GM12874 (cell line): ENCODE data around the gene APOL1.
A peak's percentile ranks its signal among the peaks of the same experiment; 100 is the strongest.

ENCODE experiments used
- TF ChIP-seq, protein P1 (sequence below): IDR thresholded peaks from 2 replicates; pipeline ENCODE4 v1.5.1; 2011; ENCODE audit warnings: low read depth, mild to moderate bottlenecking, control low read depth, low read length, moderate library complexity; ENCODE audit not compliant: insufficient read depth

The APOL1 gene

DNA sequence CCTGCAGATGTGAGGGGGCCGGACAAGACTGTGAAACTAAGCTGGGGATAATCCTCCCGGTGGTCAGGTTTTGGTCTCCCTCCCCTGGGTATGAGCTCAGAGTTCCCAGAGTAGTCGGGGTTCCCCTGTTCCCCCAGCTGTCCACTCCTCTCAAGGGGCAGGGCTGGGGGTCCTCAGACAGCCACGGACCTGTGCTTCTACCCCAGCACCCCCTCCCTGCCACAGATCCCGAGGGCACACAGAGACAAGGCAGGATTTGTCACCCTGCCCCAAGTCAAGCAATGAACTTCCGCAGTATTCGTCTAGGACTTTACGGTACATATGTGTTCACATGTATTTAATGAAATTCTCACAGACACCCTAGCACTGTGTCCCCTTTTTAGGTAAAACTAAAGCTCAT lies 45.2 kb downstream of the APOL1 start:
- TF ChIP-seq, protein P1, sequence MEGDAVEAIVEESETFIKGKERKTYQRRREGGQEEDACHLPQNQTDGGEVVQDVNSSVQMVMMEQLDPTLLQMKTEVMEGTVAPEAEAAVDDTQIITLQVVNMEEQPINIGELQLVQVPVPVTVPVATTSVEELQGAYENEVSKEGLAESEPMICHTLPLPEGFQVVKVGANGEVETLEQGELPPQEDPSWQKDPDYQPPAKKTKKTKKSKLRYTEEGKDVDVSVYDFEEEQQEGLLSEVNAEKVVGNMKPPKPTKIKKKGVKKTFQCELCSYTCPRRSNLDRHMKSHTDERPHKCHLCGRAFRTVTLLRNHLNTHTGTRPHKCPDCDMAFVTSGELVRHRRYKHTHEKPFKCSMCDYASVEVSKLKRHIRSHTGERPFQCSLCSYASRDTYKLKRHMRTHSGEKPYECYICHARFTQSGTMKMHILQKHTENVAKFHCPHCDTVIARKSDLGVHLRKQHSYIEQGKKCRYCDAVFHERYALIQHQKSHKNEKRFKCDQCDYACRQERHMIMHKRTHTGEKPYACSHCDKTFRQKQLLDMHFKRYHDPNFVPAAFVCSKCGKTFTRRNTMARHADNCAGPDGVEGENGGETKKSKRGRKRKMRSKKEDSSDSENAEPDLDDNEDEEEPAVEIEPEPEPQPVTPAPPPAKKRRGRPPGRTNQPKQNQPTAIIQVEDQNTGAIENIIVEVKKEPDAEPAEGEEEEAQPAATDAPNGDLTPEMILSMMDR: no peak

- TF ChIP-seq, protein P1: no peak
These were observed 45.7 kb downstream of the APOL1 start for GRCh38 chr22:36298601-36299000.

DNA sequence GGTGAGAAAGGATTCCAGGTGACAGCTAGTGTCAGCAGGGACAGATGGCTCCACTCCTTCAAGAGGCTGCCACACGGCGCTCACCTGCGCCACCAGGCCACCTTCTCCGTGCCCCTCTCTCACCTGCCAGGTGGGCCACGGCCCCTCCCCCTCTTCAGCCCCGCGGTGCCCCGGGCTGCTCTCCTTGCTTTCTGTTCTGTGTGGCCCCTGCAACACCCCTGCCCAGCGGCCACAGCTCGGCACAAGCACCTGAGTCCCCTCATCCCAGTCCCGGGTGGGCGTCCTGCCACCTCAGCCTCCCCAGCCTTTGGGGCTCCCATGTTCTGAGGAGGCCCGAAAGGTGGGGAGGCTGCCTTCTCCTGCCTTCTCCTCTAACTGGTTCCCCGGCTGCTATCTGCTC lies 46.4 kb downstream of the APOL1 start:
- TF ChIP-seq, protein P1: no peak

DNA sequence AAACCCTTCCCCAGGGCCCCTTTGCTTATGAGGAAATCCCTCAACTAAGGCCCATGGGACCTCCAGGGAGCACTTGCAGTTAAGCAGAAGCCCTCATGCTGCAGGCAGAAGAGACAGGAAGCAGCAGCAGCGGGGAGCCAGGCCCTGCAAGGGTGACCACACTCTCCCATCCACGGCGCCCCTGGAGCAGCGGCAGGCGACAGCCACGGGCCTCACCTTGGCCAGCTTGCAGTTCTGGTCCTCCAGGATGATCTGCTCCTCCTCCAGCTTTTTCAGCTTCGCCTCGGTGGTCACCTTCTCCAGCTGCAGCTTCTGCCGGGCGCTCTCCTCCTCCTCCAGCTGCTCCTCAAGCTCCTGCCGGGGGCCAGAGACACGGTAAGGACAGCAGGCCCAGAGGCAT lies 47.0 kb downstream of the APOL1 start:
- TF ChIP-seq, protein P1: no peak

- TF ChIP-seq, protein P1: no peak
These were observed 47.7 kb downstream of the APOL1 start for GRCh38 chr22:36300396-36301212.

- TF ChIP-seq, protein P1: peak; percentile 88
These were observed 48.5 kb downstream of the APOL1 start for GRCh38 chr22:36301384-36301828.

DNA sequence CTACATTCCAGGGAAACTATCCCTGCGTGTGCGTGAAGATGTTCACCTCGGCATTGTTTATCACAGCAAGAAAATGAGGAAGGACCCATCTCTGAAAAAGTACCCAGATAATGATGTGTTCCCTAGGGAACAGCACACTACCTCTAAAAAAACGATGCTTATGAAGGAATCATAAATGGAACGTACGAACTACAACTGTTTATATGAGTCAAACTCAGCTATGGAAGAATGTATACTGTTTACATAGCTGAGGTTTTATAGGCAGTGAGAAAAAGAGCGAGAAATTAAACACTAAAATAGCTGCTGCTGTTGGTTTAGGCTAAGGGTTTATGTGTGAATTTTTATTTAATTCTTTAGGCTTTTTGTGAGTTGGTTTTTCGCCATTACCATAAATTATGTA lies 48.9 kb downstream of the APOL1 start:
- TF ChIP-seq, protein P1: no peak
